WTC11 (cell line): ENCODE results near the gene OR52M1.

Source experiments
- AR ChIP-seq: fragments of 250-450 bp; sonication (Bioruptor Pico); IDR thresholded peaks from 2 replicates; pipeline ENCODE4 v1.9.0; 2021; ENCODE audit warnings: mild to moderate bottlenecking
- CTCF ChIP-seq: fragments of 200-600 bp; IDR thresholded peaks from 2 replicates; pipeline ENCODE4 v1.8.0; 2022; ENCODE audit warnings: antibody characterized with exemption
- FOXJ3 ChIP-seq: sonication (generic); formaldehyde crosslinking; IDR thresholded peaks from 2 replicates; pipeline ENCODE4 v1.9.0; 2021; ENCODE audit warnings: missing genetic modification reagents, mild to moderate bottlenecking, borderline replicate concordance
- JUN ChIP-seq: sonication (generic); formaldehyde crosslinking; IDR thresholded peaks from 2 replicates; pipeline ENCODE4 v1.8.0; 2023; ENCODE audit warnings: mild to moderate bottlenecking, missing genetic modification reagents
- SMAD4 ChIP-seq: sonication (generic); formaldehyde crosslinking; IDR thresholded peaks from 2 replicates; pipeline ENCODE4 v1.8.0; 2022; ENCODE audit warnings: mild to moderate bottlenecking, missing genetic modification reagents
- TEAD4 ChIP-seq: sonication (generic); formaldehyde crosslinking; IDR thresholded peaks from 2 replicates; pipeline ENCODE4 v1.8.0; 2022; ENCODE audit warnings: mild to moderate bottlenecking, missing genetic modification reagents
- ZNF121 ChIP-seq: sonication (generic); formaldehyde crosslinking; IDR thresholded peaks from 2 replicates; pipeline ENCODE4 v1.8.0; 2023; ENCODE audit warnings: missing genetic modification reagents
- ZNF425 ChIP-seq: fragments of 250-450 bp; sonication (Bioruptor Pico); conservative IDR thresholded peaks from 2 replicates; pipeline ENCODE4 v1.9.0; 2021; ENCODE audit warnings: mild to moderate bottlenecking
- TF ChIP-seq, protein P1 (sequence below): sonication (generic); formaldehyde crosslinking; IDR thresholded peaks from 2 replicates; pipeline ENCODE4 v1.8.1; 2022; ENCODE audit warnings: mild to moderate bottlenecking, moderate library complexity, missing genetic modification reagents
- TF ChIP-seq, protein P2 (sequence below): sonication (generic); formaldehyde crosslinking; IDR thresholded peaks from 2 replicates; pipeline ENCODE4 v1.8.1; 2022; ENCODE audit warnings: low read depth, mild to moderate bottlenecking, moderate library complexity, missing genetic modification reagents, borderline replicate concordance

DNA sequence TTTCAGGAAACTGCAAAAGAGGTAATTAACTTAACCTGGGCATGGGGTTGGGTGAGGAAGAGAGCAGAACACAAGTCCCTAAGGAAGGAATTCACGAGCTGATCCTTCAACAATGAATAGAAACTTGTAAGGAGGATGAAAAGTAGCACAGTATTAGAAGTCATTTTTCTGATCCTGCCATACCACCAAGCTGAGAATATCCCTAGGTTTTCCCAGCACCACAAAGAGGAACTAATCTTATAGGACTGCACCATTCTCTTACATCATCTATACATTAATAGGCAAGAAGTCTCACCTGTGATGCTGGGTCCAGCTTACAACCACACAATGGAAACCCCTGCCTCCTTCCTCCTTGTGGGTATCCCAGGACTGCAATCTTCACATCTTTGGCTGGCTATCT, 48.7 kb downstream of the OR52M1 start, which contains the start of gene OR52I1:
- TF ChIP-seq CTCF: no peak
- TF ChIP-seq, protein P1, sequence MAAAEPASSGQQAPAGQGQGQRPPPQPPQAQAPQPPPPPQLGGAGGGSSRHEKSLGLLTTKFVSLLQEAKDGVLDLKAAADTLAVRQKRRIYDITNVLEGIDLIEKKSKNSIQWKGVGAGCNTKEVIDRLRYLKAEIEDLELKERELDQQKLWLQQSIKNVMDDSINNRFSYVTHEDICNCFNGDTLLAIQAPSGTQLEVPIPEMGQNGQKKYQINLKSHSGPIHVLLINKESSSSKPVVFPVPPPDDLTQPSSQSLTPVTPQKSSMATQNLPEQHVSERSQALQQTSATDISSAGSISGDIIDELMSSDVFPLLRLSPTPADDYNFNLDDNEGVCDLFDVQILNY (CRISPR knock-in tag): no peak
- TF ChIP-seq, protein P2, sequence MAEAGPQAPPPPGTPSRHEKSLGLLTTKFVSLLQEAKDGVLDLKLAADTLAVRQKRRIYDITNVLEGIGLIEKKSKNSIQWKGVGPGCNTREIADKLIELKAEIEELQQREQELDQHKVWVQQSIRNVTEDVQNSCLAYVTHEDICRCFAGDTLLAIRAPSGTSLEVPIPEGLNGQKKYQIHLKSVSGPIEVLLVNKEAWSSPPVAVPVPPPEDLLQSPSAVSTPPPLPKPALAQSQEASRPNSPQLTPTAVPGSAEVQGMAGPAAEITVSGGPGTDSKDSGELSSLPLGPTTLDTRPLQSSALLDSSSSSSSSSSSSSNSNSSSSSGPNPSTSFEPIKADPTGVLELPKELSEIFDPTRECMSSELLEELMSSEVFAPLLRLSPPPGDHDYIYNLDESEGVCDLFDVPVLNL (CRISPR knock-in tag): no peak
- TF ChIP-seq ZNF121: no peak
- TF ChIP-seq TEAD4: no peak
- no peak for TF ChIP-seq SMAD4
- no peak for TF ChIP-seq FOXJ3 (CRISPR knock-in tag)
- TF ChIP-seq AR (CRISPR knock-in tag): no peak
- no peak for TF ChIP-seq JUN
- no peak for TF ChIP-seq ZNF425
